AML-193 (cell line): ENCODE data around the gene SNX25.

ENCODE experiments used
- DNase-seq, 2 experiments: peaks; one replicate each; lab custom pipeline; 2025; lab: John Stamatoyannopoulos, UW

SNX25 gene

GRCh38 chr4:185411849-185412248, 202.5 kb downstream of the SNX25 start:
- no peak for DNase-seq

GRCh38 chr4:185412412-185412811, 203.0 kb downstream of the SNX25 start:
- no peak for DNase-seq
